Natural killer cell (primary cell): ENCODE data around the gene BRIX1. TPM values are rescaled to one million over a fixed set of nuclear protein-coding genes. Genes with fewer than 3 reads are reported as not detected.

ENCODE experiments used
- ATAC-seq, 3 donors: fragments of 150-1000 bp in 2 of 3; fragments of 200-7000 bp in 1 of 3; cut with Tn5 transposase; 1 replicate in 1 of 3; 2 replicates in 2 of 3; pipeline ENCODE4 v1.10.0; 2021; ENCODE audit warnings: mild to moderate bottlenecking in 2 of 3, moderate library complexity in 2 of 3
- DNase-seq, 2 donors: peaks; one replicate each; pipeline versions ENCODE4 v3.0.0 to v3.0.0-alpha.2; 2013 to 2021; ENCODE audit warnings: mixed read lengths in 1 of 2
- H3K27ac ChIP-seq: one replicate; pipeline ENCODE4 v1.5.1; 2013; ENCODE audit warnings: mild to moderate bottlenecking, low read length
- H3K27me3 ChIP-seq: one replicate; pipeline ENCODE4 v1.6.1; 2013; ENCODE audit warnings: low read length; ENCODE audit not compliant: control insufficient read depth, insufficient read depth
- H3K36me3 ChIP-seq: one replicate; pipeline ENCODE4 v1.6.1; 2013; ENCODE audit warnings: low read length; ENCODE audit not compliant: control insufficient read depth, insufficient read depth
- H3K4me1 ChIP-seq: one replicate; pipeline ENCODE4 v1.6.1; 2013; ENCODE audit warnings: low read length; ENCODE audit not compliant: control insufficient read depth, insufficient read depth
- H3K4me3 ChIP-seq: one replicate; pipeline ENCODE4 v1.5.1; 2013; ENCODE audit warnings: low read length
- H3K9me3 ChIP-seq: one replicate; pipeline ENCODE4 v1.6.1; 2013; ENCODE audit warnings: low read length; ENCODE audit not compliant: control insufficient read depth, insufficient read depth
- H3K27ac Mint-ChIP-seq, 2 donors: one replicate each; pipeline ENCODE4 v1.8.0; 2022; ENCODE audit warnings: mild to moderate bottlenecking in 2 of 2, mixed read lengths in 2 of 2, moderate library complexity in 1 of 2
- H3K27me3 Mint-ChIP-seq, 2 donors: one replicate each; pipeline ENCODE4 v1.8.0; 2022; ENCODE audit warnings: low read depth in 2 of 2, mixed read lengths in 2 of 2
- H3K36me3 Mint-ChIP-seq: one replicate; pipeline ENCODE4 v1.8.0; 2022; ENCODE audit warnings: mixed read lengths
- H3K4me1 Mint-ChIP-seq, 2 donors: one replicate each; pipeline ENCODE4 v1.8.0; 2022; ENCODE audit warnings: mixed read lengths in 2 of 2
- H3K4me3 Mint-ChIP-seq: one replicate; pipeline ENCODE4 v1.8.0; 2022; ENCODE audit warnings: mild to moderate bottlenecking, moderate library complexity, mixed read lengths
- H3K9me3 Mint-ChIP-seq, 2 donors: one replicate each; pipeline ENCODE4 v1.8.0; 2022; ENCODE audit warnings: mixed read lengths in 2 of 2
- CTCF ChIP-seq: fragments of 200-600 bp; IDR thresholded peaks from one replicate; pipeline ENCODE4 v1.8.0; 2022; ENCODE audit warnings: antibody characterized with exemption
- WGBS: methylation state at CpG from one replicate; pipeline ENCODE4 v1.1.7; 2013; ENCODE audit warnings: missing lambda C conversion rate; ENCODE audit not compliant: insufficient coverage; 5-methylcytosine and 5-hydroxymethylcytosine counted together
- intact Hi-C: fragments of 100-400 bp; cut with micrococcal nuclease; formaldehyde crosslinking; loops from one replicate; pipeline ENCODE4 v1.14.2; 2022
- total RNA-seq, 4 donors: library from RNA; stranded (reverse); fragments of 120-200 nt in 1 of 4; gene quantifications; one replicate each; pipeline versions ENCODE4 v1.2.3 to v1.2.4, GENCODE V29; 2013 to 2022

BRIX1 gene
- total RNA-seq, 3 donors from 2014 or later (not counting 1 experiment from before 2014, with no cell fraction given): 18.0 to 30.9 (median 30.6) TPM

GRCh38 chr5:34932947-34933346 lies 17.4 kb downstream of the BRIX1 start:
- Mint-ChIP-seq H3K27ac (no peak overlapping the region), H3K4me3 (no peak overlapping the region), H3K4me1 (peaks cover 23 to 34% of the 10 kb centered on the region in 2 donors), H3K9me3 (no peaks in the 10 kb centered on the region), H3K36me3 (peaks cover 7% of the 10 kb centered on the region), H3K27me3 (no peaks in the 10 kb centered on the region)
- whole genome bisulfite sequencing: 100% methylated on average over 1 of the region's 2 CpGs
- H3K36me3 ChIP-seq: peaks cover 17% of the 10 kb centered on the region
- DNase-seq (no peak), ATAC-seq (no peak)
- intact Hi-C loops: no loop called here
- H3K4me3 ChIP-seq: no peak overlapping the region
- no peaks in the 10 kb centered on the region for H3K27me3 ChIP-seq
- no peaks in the 10 kb centered on the region for H3K9me3 ChIP-seq
- H3K4me1 ChIP-seq: peaks cover 3% of the 10 kb centered on the region
- no peak overlapping the region for H3K27ac ChIP-seq
- TF ChIP-seq CTCF: no peak

GRCh38 chr5:34941936-34942335 lies 26.4 kb downstream of the BRIX1 start:
- no peak for ATAC-seq

GRCh38 chr5:34944044-34944443 lies 28.5 kb downstream of the BRIX1 start:
- H3K4me3 Mint-ChIP-seq: no peak overlapping the region
- H3K4me1 Mint-ChIP-seq: no peaks in the 10 kb centered on the region
- no peaks in the 10 kb centered on the region for H3K27me3 ChIP-seq
- no peak for ATAC-seq
- intact Hi-C loops: no loop called here
- peaks cover 75% of the 10 kb centered on the region for H3K36me3 ChIP-seq
- no peak for DNase-seq
- no peaks in the 10 kb centered on the region for H3K27me3 Mint-ChIP-seq
- H3K9me3 ChIP-seq: no peaks in the 10 kb centered on the region
- no peaks in the 10 kb centered on the region for H3K9me3 Mint-ChIP-seq
- no peak overlapping the region for H3K4me3 ChIP-seq
- no peak overlapping the region for H3K27ac Mint-ChIP-seq
- H3K27ac ChIP-seq: no peak overlapping the region
- 96% methylated on average over 2 of the region's 2 CpGs for WGBS
- H3K36me3 Mint-ChIP-seq: peaks cover 23% of the 10 kb centered on the region
- TF ChIP-seq CTCF: no peak
- no peaks in the 10 kb centered on the region for H3K4me1 ChIP-seq

More at GRCh38 chr5:34941936-34942335, 26.4 kb downstream of the BRIX1 start:
- no peak overlapping the region for H3K27ac ChIP-seq
- peaks cover 78% of the 10 kb centered on the region for H3K36me3 ChIP-seq
- no peaks in the 10 kb centered on the region for H3K9me3 ChIP-seq
- TF ChIP-seq CTCF: no peak
- Mint-ChIP-seq H3K36me3 (peaks cover 19% of the 10 kb centered on the region), H3K4me3 (no peak overlapping the region), H3K27ac (no peak overlapping the region), H3K27me3 (no peaks in the 10 kb centered on the region), H3K4me1 (no peaks in the 10 kb centered on the region), H3K9me3 (no peaks in the 10 kb centered on the region)
- intact Hi-C loops: no loop called here
- H3K4me1 ChIP-seq: no peaks in the 10 kb centered on the region
- H3K4me3 ChIP-seq: no peak overlapping the region
- H3K27me3 ChIP-seq: no peaks in the 10 kb centered on the region
- 97% methylated on average over 3 of the region's 3 CpGs for WGBS
- no peak for DNase-seq

GRCh38 chr5:34944460-34945047 lies 29.0 kb downstream of the BRIX1 start:
- H3K36me3 ChIP-seq: peaks cover 76% of the 10 kb centered on the region
- Mint-ChIP-seq H3K36me3 (peaks cover 23% of the 10 kb centered on the region), H3K27ac (no peak overlapping the region), H3K27me3 (no peaks in the 10 kb centered on the region), H3K4me1 (no peaks in the 10 kb centered on the region), H3K4me3 (no peak overlapping the region), H3K9me3 (no peaks in the 10 kb centered on the region)
- no peaks in the 10 kb centered on the region for H3K27me3 ChIP-seq
- intact Hi-C loops: no loop called here
- no peak for ATAC-seq
- H3K9me3 ChIP-seq: no peaks in the 10 kb centered on the region
- H3K4me1 ChIP-seq: no peaks in the 10 kb centered on the region
- 92% methylated on average over 8 of the region's 11 CpGs for WGBS
- H3K27ac ChIP-seq: no peak overlapping the region
- TF ChIP-seq CTCF: no peak
- DNase-seq: no peak
- no peak overlapping the region for H3K4me3 ChIP-seq
